HepG2 (cell line): ENCODE results near the gene SLC6A8. TPM values are rescaled to one million over a fixed set of nuclear protein-coding genes. Genes with fewer than 3 reads are reported as not detected.

Source experiments
- ATAC-seq: fragments of 200-7000 bp; cut with Tn5 transposase; 3 replicates; pipeline ENCODE4 v1.9.1; 2020; ENCODE audit warnings: mild to moderate bottlenecking, moderate library complexity
- BruUV-seq: library from RNA; stranded (reverse); fragments of 400-500 nt; replicated peaks from 2 replicates; lab custom pipeline; 2021; lab: Mats Ljungman, UMichigan
- CTCF ChIA-PET: fragments of 300-600 bp; formaldehyde crosslinking; extraction: SDS; loops from one replicate; lab custom pipeline; 2021; ENCODE audit warnings: low total read pairs, inconsistent platforms, low intra/inter-chr PET ratio; lab: Yijun Ruan, JAX
- POLR2A ChIA-PET: fragments of 350-600 bp; sonication (Branson Sonifier 250); formaldehyde crosslinking; loops from one replicate; lab custom pipeline; 2020; ENCODE audit warnings: antibody characterized with exemption, inconsistent platforms; lab: Yijun Ruan, JAX
- DNase-seq: peaks from one replicate; pipeline ENCODE4 v3.0.0-alpha.2; 2015; ENCODE audit warnings: low spot score
- FAIRE-seq: peaks from 3 replicates; lab custom pipeline; 2011; peaks lifted over from hg19 to GRCh38; lab: Jason Lieb, UNC
- H2AFZ ChIP-seq: one replicate; pipeline ENCODE4 v1.6.1; 2011; ENCODE audit warnings: low read length, inconsistent platforms
- H3K27ac ChIP-seq: fragments of 300-600 bp; 3 replicates; pipeline ENCODE4 v1.8.0; 2011; ENCODE audit warnings: mixed run types, mild to moderate bottlenecking, mixed read lengths, low read length, inconsistent platforms; ENCODE audit not compliant: insufficient read depth; ENCODE audit errors: extremely low read length
- H3K27me3 ChIP-seq, 2 experiments: fragments of 200-600 bp in 1 of 2; 2 replicates in 1 of 2; 3 replicates in 1 of 2; pipeline versions ENCODE4 v1.6.0 to v1.8.0; 2011; ENCODE audit warnings: low read length in 2 of 2, mild to moderate bottlenecking in 2 of 2, moderate library complexity in 2 of 2, inconsistent platforms in 1 of 2; ENCODE audit not compliant: insufficient read depth in 2 of 2, control insufficient read depth in 1 of 2
- H3K36me3 ChIP-seq, 2 experiments: fragments of 200-600 bp in 1 of 2; replicated peaks in 1 of 2; 2 replicates in 1 of 2; 3 replicates in 1 of 2; pipeline versions ENCODE4 v1.5.1 to v1.8.0; 2011; ENCODE audit warnings: low read length in 2 of 2, inconsistent platforms in 1 of 2; ENCODE audit not compliant: insufficient read depth in 2 of 2, control insufficient read depth in 1 of 2
- H3K4me1 ChIP-seq: 2 replicates; pipeline ENCODE4 v1.5.1; 2012; ENCODE audit warnings: low read length, inconsistent platforms; ENCODE audit not compliant: insufficient read depth
- H3K4me2 ChIP-seq: 2 replicates; pipeline ENCODE4 v1.6.0; 2011; ENCODE audit warnings: low read depth, low read length, inconsistent platforms
- H3K4me3 ChIP-seq, 3 experiments: fragments of 200-600 bp in 1 of 3; sonication (generic), shearing (Covaris generic) in 1 of 3; replicated peaks in 1 of 3; 2 replicates each; pipeline ENCODE4 v1.5.1; 2011 to 2016; ENCODE audit warnings: low read length in 3 of 3, inconsistent platforms in 2 of 3, low read depth in 2 of 3, mild to moderate bottlenecking in 2 of 3, control low read depth in 1 of 3, mixed read lengths in 1 of 3; ENCODE audit not compliant: insufficient read depth in 1 of 3
- H3K79me2 ChIP-seq: one replicate; pipeline ENCODE4 v1.6.1; 2011; ENCODE audit warnings: low read length, inconsistent platforms; ENCODE audit not compliant: insufficient read depth
- H3K9ac ChIP-seq: 2 replicates; pipeline ENCODE4 v1.6.0; 2011; ENCODE audit warnings: mild to moderate bottlenecking, low read depth, low read length, inconsistent platforms; ENCODE audit not compliant: insufficient read depth
- H3K9me3 ChIP-seq: 2 replicates; pipeline ENCODE4 v1.5.1; 2012; ENCODE audit warnings: mild to moderate bottlenecking, low read length
- H4K20me1 ChIP-seq: 2 replicates; pipeline ENCODE4 v1.6.0; 2011; ENCODE audit warnings: inconsistent platforms, mild to moderate bottlenecking, low read length, moderate library complexity; ENCODE audit not compliant: insufficient read depth
- ATF7 ChIP-seq, 2 experiments: fragments of 450-650 bp in 1 of 2; sonication (generic) in 1 of 2; formaldehyde crosslinking in 1 of 2; IDR thresholded peaks; 2 replicates each; pipeline versions ENCODE4 v1.4.0 to v1.6.1; 2016 to 2020; ENCODE audit warnings: antibody characterized with exemption in 1 of 2, mild to moderate bottlenecking in 1 of 2, missing genetic modification reagents in 1 of 2
- HOXA3 ChIP-seq: sonication (generic); formaldehyde crosslinking; IDR thresholded peaks from 2 replicates; pipeline ENCODE4 v1.5.0; 2020; ENCODE audit warnings: missing genetic modification reagents
- HOXA9 ChIP-seq: sonication (generic); formaldehyde crosslinking; IDR thresholded peaks from 2 replicates; pipeline ENCODE4 v1.8.1; 2022; ENCODE audit warnings: missing genetic modification reagents, mild to moderate bottlenecking, moderate library complexity, borderline replicate concordance
- IKZF4 ChIP-seq: sonication (generic); formaldehyde crosslinking; IDR thresholded peaks from 2 replicates; pipeline ENCODE4 v1.5.1; 2020; ENCODE audit warnings: borderline replicate concordance, mild to moderate bottlenecking, low read depth, missing genetic modification reagents; ENCODE audit errors: not compliant biosample characterization
- MTA3 ChIP-seq: sonication (generic); formaldehyde crosslinking; IDR thresholded peaks from 2 replicates; pipeline ENCODE4 v1.4.0; 2020; ENCODE audit warnings: missing genetic modification reagents
- NCOA2 ChIP-seq: sonication (generic); formaldehyde crosslinking; IDR thresholded peaks from 2 replicates; pipeline ENCODE4 v1.8.0; 2022; ENCODE audit warnings: inconsistent platforms
- NONO ChIP-seq, 2 experiments: fragments of 450-650 bp in 1 of 2; sonication (generic) in 1 of 2; formaldehyde crosslinking in 1 of 2; IDR thresholded peaks in 1 of 2; conservative IDR thresholded peaks in 1 of 2; 2 replicates each; pipeline versions ENCODE4 v1.6.1 to v1.8.0; 2017 to 2022; ENCODE audit warnings: mild to moderate bottlenecking in 1 of 2, missing genetic modification reagents in 1 of 2, moderate library complexity in 1 of 2
- PAWR ChIP-seq: sonication (generic); formaldehyde crosslinking; IDR thresholded peaks from 2 replicates; pipeline ENCODE4 v1.4.0; 2020; ENCODE audit warnings: missing genetic modification reagents, mild to moderate bottlenecking, borderline replicate concordance
- RXRA ChIP-seq: sonication (generic); formaldehyde crosslinking; IDR thresholded peaks from 2 replicates; pipeline ENCODE4 v1.5.1; 2020; ENCODE audit warnings: missing genetic modification reagents
- TFAP4 ChIP-seq: sonication (generic); IDR thresholded peaks from 2 replicates; pipeline ENCODE4 v1.6.1; 2016; ENCODE audit warnings: low read depth, borderline replicate concordance
- YEATS4 ChIP-seq: sonication (generic); formaldehyde crosslinking; IDR thresholded peaks from 2 replicates; pipeline ENCODE4 v1.4.0; 2020; ENCODE audit warnings: missing genetic modification reagents, borderline replicate concordance
- ZBTB38 ChIP-seq: sonication (generic); formaldehyde crosslinking; IDR thresholded peaks from 2 replicates; pipeline ENCODE4 v1.5.1; 2020; ENCODE audit warnings: mild to moderate bottlenecking, missing genetic modification reagents
- ZFY ChIP-seq: sonication (generic); formaldehyde crosslinking; IDR thresholded peaks from 2 replicates; pipeline ENCODE4 v1.4.0; 2020; ENCODE audit warnings: missing genetic modification reagents
- ZNF124 ChIP-seq: sonication (generic); formaldehyde crosslinking; IDR thresholded peaks from 2 replicates; pipeline ENCODE4 v1.4.0; 2020; ENCODE audit warnings: missing genetic modification reagents
- ZNF30 ChIP-seq: sonication (generic); formaldehyde crosslinking; IDR thresholded peaks from 2 replicates; pipeline ENCODE4 v1.5.0; 2020; ENCODE audit warnings: mild to moderate bottlenecking, missing genetic modification reagents
- ZNF629 ChIP-seq: sonication (generic); formaldehyde crosslinking; conservative IDR thresholded peaks from 2 replicates; pipeline ENCODE4 v1.5.0; 2020; ENCODE audit warnings: missing genetic modification reagents
- ZNF713 ChIP-seq: sonication (generic); formaldehyde crosslinking; IDR thresholded peaks from 2 replicates; pipeline ENCODE4 v1.4.0; 2020; ENCODE audit warnings: mild to moderate bottlenecking, missing genetic modification reagents
- ZNF781 ChIP-seq: sonication (generic); formaldehyde crosslinking; IDR thresholded peaks from 2 replicates; pipeline ENCODE4 v1.5.1; 2020; ENCODE audit warnings: borderline replicate concordance, mild to moderate bottlenecking, missing genetic modification reagents; ENCODE audit errors: not compliant biosample characterization
- ZSCAN9 ChIP-seq: IDR thresholded peaks from 2 replicates; pipeline ENCODE4 v1.6.1; 2016; ENCODE audit warnings: borderline replicate concordance
- WGBS: methylation state at CpG from one replicate; pipeline ENCODE4 v1.1.6; 2017; ENCODE audit warnings: low lambda C conversion rate; 5-methylcytosine and 5-hydroxymethylcytosine counted together
- in situ Hi-C: cut with HindIII; loops from 2 replicates; pipeline ENCODE4 v1.10.0; 2017; ENCODE audit warnings: low pct_unique_long_range_greater_than_20kb; ENCODE audit not compliant: extremely low pct_ligation_motif_present
- intact Hi-C: fragments of 100-400 bp; cut with micrococcal nuclease; formaldehyde crosslinking; loops from one replicate; pipeline ENCODE4 v1.10.0; 2022; ENCODE audit not compliant: unreplicated experiment
- polyA plus RNA-seq, 8 experiments: library from polyadenylated mRNA; depleted of rRNA in 3 of 8; stranded (reverse) in 7 of 8; unstranded in 1 of 8; fragments of >200 nt; fragmentation: Illumina TruSeq in 4 of 8; extraction: Trizol in 4 of 8; gene quantifications; 2 replicates each; pipeline versions ENCODE4 v1.2.1 to v1.2.3, GENCODE V29; 2011 to 2016; ENCODE audit warnings: low read depth in 4 of 8, missing spikeins in 1 of 8, mixed read lengths in 1 of 8; ENCODE audit not compliant: insufficient read depth in 1 of 8
- total RNA-seq, 5 experiments: library from RNA; depleted of rRNA; stranded (reverse); fragments of >200 nt; fragmentation: Illumina TruSeq; extraction: Trizol; gene quantifications; 2 replicates each; pipeline ENCODE4 v1.2.3, GENCODE V29; 2016; ENCODE audit warnings: low read depth in 1 of 5
- TF ChIP-seq, protein P1 (sequence below): sonication (generic); formaldehyde crosslinking; IDR thresholded peaks from 2 replicates; pipeline ENCODE4 v1.5.1; 2020; ENCODE audit warnings: mild to moderate bottlenecking, missing genetic modification reagents, borderline replicate concordance

SLC6A8 gene
- total and polyA plus RNA-seq, 2 of the 13 experiments (the other 11 are each of a cell fraction or from before 2014, with no cell fraction given): 13.9 to 176 TPM

- POLR2A ChIA-PET: no interaction called here
- Histone ChIP-seq H3K27ac (no peak overlapping the region), H3K9ac (no peak overlapping the region), H3K4me2 (no peak overlapping the region), H3K9me3 (no peaks in the 10 kb centered on the region), H3K79me2 (no peaks in the 10 kb centered on the region), H3K36me3 (no peaks in the 10 kb centered on the region), H3K27me3 (peaks cover 0 to 14% of the 10 kb centered on the region in 2 experiments; a peak in 2 of 5 replicates), H3K4me3 (no peak overlapping the region), H4K20me1 (no peaks in the 10 kb centered on the region), H2AFZ (no peak overlapping the region), H3K4me1 (peaks cover 29% of the 10 kb centered on the region)
- FAIRE-seq (no peak), ATAC-seq (no peak), DNase-seq (no peak)
- in situ Hi-C loops: loop anchor here (5.0 to 25.0 kb wide), 2 partner anchors 109 to 704 kb away; no protein-coding TSS in a partner anchor
- CTCF ChIA-PET: no interaction called here
- intact Hi-C loops: no loop called here
- 7% methylated on average over 6 of the region's 9 CpGs for WGBS
- TF ChIP-seq ZNF124 (CRISPR knock-in tag) (no peak), ZFY (CRISPR knock-in tag) (no peak), HOXA9 (CRISPR knock-in tag) (no peak), RXRA (no peak), ZSCAN9 (CRISPR knock-in tag) (no peak), NCOA2 (CRISPR knock-in tag) (no peak), TFAP4 (no peak), ZNF781 (CRISPR knock-in tag) (no peak), MTA3 (CRISPR knock-in tag) (no peak), ZNF713 (CRISPR knock-in tag) (no peak), PAWR (CRISPR knock-in tag) (no peak), YEATS4 (CRISPR knock-in tag) (no peak), ATF7 (IDR thresholded peaks at IDR 0.05) (no peak), ATF7 (CRISPR knock-in tag; IDR thresholded peaks at IDR 0.05) (no peak), ZNF30 (no peak), ZBTB38 (no peak), HOXA3 (CRISPR knock-in tag) (no peak), IKZF4 (CRISPR knock-in tag) (no peak), NONO (IDR thresholded peaks at IDR 0.05) (no peak), NONO (CRISPR knock-in tag; conservative IDR thresholded peaks at IDR 0.05) (no peak), ZNF629 (CRISPR knock-in tag) (no peak)
- TF ChIP-seq, protein P1, sequence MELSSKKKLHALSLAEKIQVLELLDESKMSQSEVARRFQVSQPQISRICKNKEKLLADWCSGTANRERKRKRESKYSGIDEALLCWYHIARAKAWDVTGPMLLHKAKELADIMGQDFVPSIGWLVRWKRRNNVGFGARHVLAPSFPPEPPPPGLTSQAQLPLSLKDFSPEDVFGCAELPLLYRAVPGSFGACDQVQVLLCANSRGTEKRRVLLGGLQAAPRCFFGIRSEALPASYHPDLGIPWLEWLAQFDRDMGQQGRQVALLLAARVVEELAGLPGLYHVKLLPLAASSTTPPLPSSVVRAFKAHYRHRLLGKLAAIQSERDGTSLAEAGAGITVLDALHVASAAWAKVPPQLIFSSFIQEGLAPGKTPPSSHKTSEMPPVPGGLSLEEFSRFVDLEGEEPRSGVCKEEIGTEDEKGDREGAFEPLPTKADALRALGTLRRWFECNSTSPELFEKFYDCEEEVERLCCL: no peak
- no TSS peak for BruUV-seq
Measured at GRCh38 chrX:153665726-153666306, 21.9 kb upstream of the SLC6A8 start.
